Measurements from ENCODE around the gene RHBDD2. TPM values are rescaled to one million over a fixed set of nuclear protein-coding genes. Genes with fewer than 3 reads are reported as not detected.
"Not testable (repeated sequence)": the region's sequence is repeated elsewhere in the genome, so short reads cannot be mapped to it uniquely, and the experiment has no call there.

RHBDD2 gene
- total and polyA plus RNA-seq, 2 donors (not counting 1 experiment from before 2014, with no cell fraction given): 16.7 to 24.5 TPM

DNA sequence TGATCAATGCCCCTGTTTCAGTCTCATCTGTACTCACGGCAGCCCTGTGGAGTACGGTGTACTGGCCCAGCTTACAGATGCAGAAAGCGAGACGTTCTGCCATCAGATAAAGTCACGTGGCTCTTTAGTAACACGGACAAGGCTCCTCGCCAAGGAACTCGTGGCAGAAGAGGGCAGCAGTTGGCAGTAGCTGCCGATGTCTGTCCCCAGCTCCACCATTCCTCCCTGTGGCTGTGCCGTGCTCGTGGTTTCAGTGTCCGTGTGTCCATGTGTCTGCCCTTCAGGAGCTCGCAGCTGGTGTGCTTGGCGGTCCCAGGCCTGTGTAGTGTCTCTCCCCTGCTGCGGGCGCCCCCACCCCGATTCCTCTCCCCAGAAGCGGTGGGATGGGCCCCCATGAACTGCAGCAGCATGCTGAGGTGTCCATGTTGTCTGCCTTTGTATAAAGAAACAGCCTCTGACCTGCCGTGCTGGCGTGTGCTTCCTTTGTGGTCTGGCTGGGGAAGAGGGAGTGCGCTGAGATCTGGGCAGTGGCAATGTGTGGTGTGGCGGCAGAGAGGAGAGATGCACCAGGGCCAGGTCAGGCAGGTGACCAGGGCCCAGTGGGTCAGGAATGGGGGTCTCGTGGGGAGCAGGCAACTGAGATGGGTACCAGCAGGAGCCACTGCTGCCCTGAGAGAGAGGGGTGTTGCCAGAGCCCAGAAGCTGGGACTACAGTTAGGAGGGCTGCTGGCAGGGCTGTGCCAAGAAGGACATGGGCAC is 9.8 kb downstream of the RHBDD2 start:
- Histone ChIP-seq H3K4me3 (replicated peaks in 1 of 4; ENCODE audit: control extremely low read depth in 1 of 4, insufficient read depth in 1 of 4, low read depth in 3 of 4, low read length in 4 of 4) (no peak overlapping the region), H3K27me3 (ENCODE audit: control insufficient read depth, insufficient read depth, low read length) (no peaks in the 10 kb centered on the region), H3K9me3 (ENCODE audit: control insufficient read depth, insufficient read depth, low read depth, low read length) (no peaks in the 10 kb centered on the region), H3K36me3 (ENCODE audit: control insufficient read depth, insufficient read depth, low read length) (peaks cover 6% of the 10 kb centered on the region), H3K4me1 (ENCODE audit: control insufficient read depth, extremely low read depth, insufficient read depth, low read length) (peaks cover 5% of the 10 kb centered on the region), H3K9ac (ENCODE audit: insufficient read depth, low read length) (no peak overlapping the region), H2AFZ (ENCODE audit: low read length) (no peak overlapping the region), H3K4me2 (ENCODE audit: extremely low read depth, insufficient read depth, low read length) (no peak overlapping the region), H3K79me2 (ENCODE audit: control insufficient read depth, insufficient read depth, low read length) (no peaks in the 10 kb centered on the region), H3K27ac (ENCODE audit: insufficient read depth, low read length) (no peak overlapping the region), H4K20me1 (ENCODE audit: control insufficient read depth, extremely low read depth, insufficient read depth, low read length) (no peaks in the 10 kb centered on the region)
- no peak for TF ChIP-seq EZH2 (IDR thresholded peaks at IDR 0.05; ENCODE audit: low read length, missing control alignments)
- TF ChIP-seq, protein P1, sequence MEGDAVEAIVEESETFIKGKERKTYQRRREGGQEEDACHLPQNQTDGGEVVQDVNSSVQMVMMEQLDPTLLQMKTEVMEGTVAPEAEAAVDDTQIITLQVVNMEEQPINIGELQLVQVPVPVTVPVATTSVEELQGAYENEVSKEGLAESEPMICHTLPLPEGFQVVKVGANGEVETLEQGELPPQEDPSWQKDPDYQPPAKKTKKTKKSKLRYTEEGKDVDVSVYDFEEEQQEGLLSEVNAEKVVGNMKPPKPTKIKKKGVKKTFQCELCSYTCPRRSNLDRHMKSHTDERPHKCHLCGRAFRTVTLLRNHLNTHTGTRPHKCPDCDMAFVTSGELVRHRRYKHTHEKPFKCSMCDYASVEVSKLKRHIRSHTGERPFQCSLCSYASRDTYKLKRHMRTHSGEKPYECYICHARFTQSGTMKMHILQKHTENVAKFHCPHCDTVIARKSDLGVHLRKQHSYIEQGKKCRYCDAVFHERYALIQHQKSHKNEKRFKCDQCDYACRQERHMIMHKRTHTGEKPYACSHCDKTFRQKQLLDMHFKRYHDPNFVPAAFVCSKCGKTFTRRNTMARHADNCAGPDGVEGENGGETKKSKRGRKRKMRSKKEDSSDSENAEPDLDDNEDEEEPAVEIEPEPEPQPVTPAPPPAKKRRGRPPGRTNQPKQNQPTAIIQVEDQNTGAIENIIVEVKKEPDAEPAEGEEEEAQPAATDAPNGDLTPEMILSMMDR (conservative IDR thresholded peaks at IDR 0.05 in 1 of 2, IDR thresholded peaks at IDR 0.05 in 1 of 2; ENCODE audit: low read depth in 1 of 2, low read length in 2 of 2): no peak
- peak in 1 of 2 donors; percentile 39 for DNase-seq (ENCODE audit: low read depth in 2 of 2)

GRCh38 chr7:75889223-75889825 is 10.5 kb downstream of the RHBDD2 start:
- H3K4me3 ChIP-seq (replicated peaks in 1 of 4; ENCODE audit: control extremely low read depth in 1 of 4, insufficient read depth in 1 of 4, low read depth in 3 of 4, low read length in 4 of 4): no peak overlapping the region
- H3K36me3 ChIP-seq (ENCODE audit: control insufficient read depth, insufficient read depth, low read length): peaks cover 6% of the 10 kb centered on the region
- H3K9me3 ChIP-seq (ENCODE audit: control insufficient read depth, insufficient read depth, low read depth, low read length): no peaks in the 10 kb centered on the region
- H3K79me2 ChIP-seq (ENCODE audit: control insufficient read depth, insufficient read depth, low read length): no peaks in the 10 kb centered on the region
- H3K9ac ChIP-seq (ENCODE audit: insufficient read depth, low read length): no peak overlapping the region
- no peaks in the 10 kb centered on the region for H4K20me1 ChIP-seq (ENCODE audit: control insufficient read depth, extremely low read depth, insufficient read depth, low read length)
- no peak for DNase-seq (ENCODE audit: low read depth in 2 of 2)
- no peak overlapping the region for H2AFZ ChIP-seq (ENCODE audit: low read length)
- H3K27ac ChIP-seq (ENCODE audit: insufficient read depth, low read length): no peak overlapping the region
- peaks cover 5% of the 10 kb centered on the region for H3K4me1 ChIP-seq (ENCODE audit: control insufficient read depth, extremely low read depth, insufficient read depth, low read length)
- H3K27me3 ChIP-seq (ENCODE audit: control insufficient read depth, insufficient read depth, low read length): no peaks in the 10 kb centered on the region
- no peak overlapping the region for H3K4me2 ChIP-seq (ENCODE audit: extremely low read depth, insufficient read depth, low read length)
- TF ChIP-seq EZH2 (IDR thresholded peaks at IDR 0.05; ENCODE audit: low read length, missing control alignments): no peak
- TF ChIP-seq, protein P1 (conservative IDR thresholded peaks at IDR 0.05 in 1 of 2, IDR thresholded peaks at IDR 0.05 in 1 of 2; ENCODE audit: low read depth in 1 of 2, low read length in 2 of 2): no peak

- Histone ChIP-seq H3K27ac (ENCODE audit: insufficient read depth, low read length) (no peak overlapping the region), H3K4me3 (replicated peaks in 1 of 4; ENCODE audit: control extremely low read depth in 1 of 4, insufficient read depth in 1 of 4, low read depth in 3 of 4, low read length in 4 of 4) (no peak overlapping the region), H3K79me2 (ENCODE audit: control insufficient read depth, insufficient read depth, low read length) (no peaks in the 10 kb centered on the region), H3K27me3 (ENCODE audit: control insufficient read depth, insufficient read depth, low read length) (no peaks in the 10 kb centered on the region), H3K36me3 (ENCODE audit: control insufficient read depth, insufficient read depth, low read length) (peaks cover 4% of the 10 kb centered on the region), H3K9me3 (ENCODE audit: control insufficient read depth, insufficient read depth, low read depth, low read length) (no peaks in the 10 kb centered on the region), H3K4me2 (ENCODE audit: extremely low read depth, insufficient read depth, low read length) (no peak overlapping the region), H4K20me1 (ENCODE audit: control insufficient read depth, extremely low read depth, insufficient read depth, low read length) (no peaks in the 10 kb centered on the region), H2AFZ (ENCODE audit: low read length) (no peak overlapping the region), H3K9ac (ENCODE audit: insufficient read depth, low read length) (no peak overlapping the region), H3K4me1 (ENCODE audit: control insufficient read depth, extremely low read depth, insufficient read depth, low read length) (peaks cover 5% of the 10 kb centered on the region)
- peak in 1 of 2 donors; percentile 86 for DNase-seq (ENCODE audit: low read depth in 2 of 2)
- no peak for TF ChIP-seq EZH2 (IDR thresholded peaks at IDR 0.05; ENCODE audit: low read length, missing control alignments)
- TF ChIP-seq, protein P1 (conservative IDR thresholded peaks at IDR 0.05 in 1 of 2, IDR thresholded peaks at IDR 0.05 in 1 of 2; ENCODE audit: low read depth in 1 of 2, low read length in 2 of 2): no peak
Observed at GRCh38 chr7:75889826-75890225, 11.0 kb downstream of the RHBDD2 start.

GRCh38 chr7:75891237-75891636 is 12.4 kb downstream of the RHBDD2 start:
- DNase-seq (ENCODE audit: low read depth in 2 of 2): peak in 1 of 2 donors; percentile 26
- not testable (repeated sequence) for H3K4me1 ChIP-seq (ENCODE audit: control insufficient read depth, extremely low read depth, insufficient read depth, low read length); H4K20me1 ChIP-seq (ENCODE audit: control insufficient read depth, extremely low read depth, insufficient read depth, low read length); H3K9me3 ChIP-seq (ENCODE audit: control insufficient read depth, insufficient read depth, low read depth, low read length); H3K27me3 ChIP-seq (ENCODE audit: control insufficient read depth, insufficient read depth, low read length); H3K9ac ChIP-seq (ENCODE audit: insufficient read depth, low read length); H2AFZ ChIP-seq (ENCODE audit: low read length); H3K79me2 ChIP-seq (ENCODE audit: control insufficient read depth, insufficient read depth, low read length); H3K27ac ChIP-seq (ENCODE audit: insufficient read depth, low read length); H3K4me2 ChIP-seq (ENCODE audit: extremely low read depth, insufficient read depth, low read length); H3K36me3 ChIP-seq (ENCODE audit: control insufficient read depth, insufficient read depth, low read length); H3K4me3 ChIP-seq (replicated peaks in 1 of 4; ENCODE audit: control extremely low read depth in 1 of 4, insufficient read depth in 1 of 4, low read depth in 3 of 4, low read length in 4 of 4)

All from fibroblast of lung (primary cell).